ENCODE results near the gene MARCHF2. TPM values are rescaled to one million over a fixed set of nuclear protein-coding genes. Genes with fewer than 3 reads are reported as not detected.

The MARCHF2 gene
- total RNA-seq: 37.5 and 60.3 TPM in 2 replicates

DNA sequence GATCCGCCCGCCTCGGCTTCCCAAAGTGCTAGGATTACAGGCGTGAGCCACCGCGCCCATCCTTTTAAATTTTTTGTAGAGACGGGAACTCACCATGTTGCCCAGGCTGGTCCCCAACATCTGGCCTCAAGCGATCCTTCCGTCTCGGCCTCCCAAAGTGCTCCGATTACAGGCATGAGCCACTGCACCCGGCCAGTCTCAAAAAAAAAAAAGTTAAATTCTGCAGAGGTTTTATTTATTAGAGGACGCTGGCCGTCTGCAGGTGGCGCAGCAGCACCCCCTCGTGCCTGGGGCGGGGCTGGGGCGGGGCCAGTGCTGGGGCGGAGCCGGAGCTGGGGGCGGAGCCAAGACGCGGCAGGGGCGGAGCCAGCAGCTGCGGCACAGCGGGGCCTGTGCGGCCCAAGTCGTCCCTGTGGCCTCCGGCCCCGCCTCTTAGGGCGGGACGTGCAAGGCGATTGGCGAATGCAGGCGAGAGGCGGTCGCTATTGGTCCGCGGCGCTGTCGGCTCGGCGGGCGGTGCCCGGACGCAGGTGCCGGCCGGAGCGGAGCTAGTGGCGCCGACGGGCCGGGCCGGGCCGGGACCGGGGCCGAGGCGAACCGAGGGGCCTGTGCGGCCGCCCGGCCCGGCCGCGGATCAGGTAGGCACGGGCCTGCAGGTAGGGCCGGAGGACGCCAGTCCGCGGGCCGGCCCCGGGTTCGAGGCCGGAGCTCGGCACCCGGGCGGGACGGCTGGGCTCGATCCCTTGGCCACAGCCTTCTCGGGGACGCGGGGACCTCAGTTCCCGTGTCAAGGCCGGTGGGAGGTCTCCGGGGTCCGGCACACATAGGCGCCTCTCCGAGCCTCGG, at the start of gene MARCHF2:
MARCHF2 (plus strand) TSS at position 523 of the 846 bp plus-strand sequence. CDS start 8,536 bp downstream, outside the sequence.

GRCh38 chr19:8363803-8364771, 49.0 kb upstream of the MARCHF2 start, which contains the start of gene ANGPTL4:
ANGPTL4 (plus strand) TSS chr19:8364155; CDS start chr19:8364322, 167 bp downstream.

DNA sequence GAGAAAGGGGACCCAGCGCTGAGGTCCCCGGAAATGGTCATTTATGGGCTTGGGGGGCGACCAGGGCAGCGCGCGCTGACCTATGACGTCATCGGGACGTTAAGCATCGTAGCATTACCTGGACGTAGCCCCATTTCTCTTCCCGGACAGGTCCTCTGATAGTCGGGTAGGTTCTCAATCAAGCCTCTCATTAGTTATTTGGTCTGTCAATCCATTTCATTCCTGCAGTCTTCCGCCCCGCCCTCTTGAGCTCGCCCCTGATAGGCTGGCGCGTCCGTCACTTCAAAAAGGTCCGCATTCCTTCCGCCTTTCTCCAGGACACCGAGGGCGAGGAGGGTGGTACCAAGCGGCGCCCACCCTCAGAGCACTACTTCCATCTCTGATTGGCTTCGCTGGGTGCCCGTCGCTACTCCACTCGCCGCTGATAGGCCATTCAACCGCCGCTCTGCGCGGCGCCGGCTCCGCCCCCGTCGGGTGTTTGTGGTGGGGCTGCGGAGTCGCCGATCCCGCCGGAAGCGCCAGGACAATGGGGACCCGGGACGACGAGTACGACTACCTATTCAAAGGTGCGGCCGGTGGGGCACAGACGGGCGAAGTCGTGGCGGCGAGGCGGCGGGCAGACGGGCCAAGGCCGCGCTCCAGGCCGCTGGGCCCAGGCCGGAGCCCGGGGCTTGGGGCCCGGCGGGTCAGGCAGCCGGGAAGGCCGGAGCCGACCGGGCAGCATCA, 23.1 kb upstream of the MARCHF2 start, which contains the start of gene RAB11B:
RAB11B (plus strand) TSS at position 470 of the 726 bp plus-strand sequence; CDS start at position 527, 57 bp downstream.

GRCh38 chr19:8444677-8445487, 31.8 kb downstream of the MARCHF2 start, which contains the start of gene HNRNPM:
HNRNPM (plus strand) TSS chr19:8444975; CDS start chr19:8444999, 24 bp downstream.

Other genes starting within 250 kb of the MARCHF2 start
- 21.4 and 37.0 TPM in 2 replicates for gene CERS4, start 203.9 kb upstream of the MARCHF2 start, total RNA-seq
- 57.7 and 58.6 TPM in 2 replicates for gene CD320, start 104.9 kb upstream of the MARCHF2 start, total RNA-seq
- 23.7 and 32.2 TPM in 2 replicates for gene NDUFA7, start 91.9 kb upstream of the MARCHF2 start, total RNA-seq
- gene RPS28, start 91.8 kb upstream of the MARCHF2 start, total RNA-seq: 759 and 791 TPM in 2 replicates
- 0.12 and 0.68 TPM in 2 replicates for gene KANK3, start 70.0 kb upstream of the MARCHF2 start, total RNA-seq
- gene ANGPTL4, start 49.1 kb upstream of the MARCHF2 start, total RNA-seq: 8.4 and 34.0 TPM in 2 replicates
- 23.7 and 25.4 TPM in 2 replicates for gene RAB11B, start 22.9 kb upstream of the MARCHF2 start, total RNA-seq
- gene HNRNPM, start 31.7 kb downstream of the MARCHF2 start, total RNA-seq: 53.7 and 56.8 TPM in 2 replicates
- gene PRAM1, start 89.3 kb downstream of the MARCHF2 start, total RNA-seq: not detected in 2 replicates
- gene ZNF414, start 100.9 kb downstream of the MARCHF2 start, total RNA-seq: 9.7 and 27.2 TPM in 2 replicates
- 0.51 and 0.70 TPM in 2 replicates for gene MYO1F, start 164.1 kb downstream of the MARCHF2 start, total RNA-seq
- 37.2 and 38.0 TPM in 2 replicates for gene ADAMTS10, start 197.4 kb downstream of the MARCHF2 start, total RNA-seq
- not detected in 2 replicates for gene NFILZ, start 217.3 kb downstream of the MARCHF2 start, total RNA-seq

All from pericardium fibroblast (primary cell).